Measurements from ENCODE around the gene HLA-DQA1.

HLA-DQA1 gene

GRCh38 chr6:32637883-32638282, 677 bp downstream of the HLA-DQA1 start:
- TF ChIP-seq POLR2AphosphoS5 (IDR thresholded peaks at IDR 0.05; ENCODE audit: low read depth, low read length) (no peak), TAF1 (IDR thresholded peaks at IDR 0.05; ENCODE audit: borderline replicate concordance, insufficient read depth, low read length) (no peak), FOXP2 (optimal IDR thresholded peaks at IDR 0.05; ENCODE audit: borderline replicate concordance, extremely low read depth, extremely low read length, insufficient read depth) (no peak), SIN3A (IDR thresholded peaks at IDR 0.05; ENCODE audit: borderline replicate concordance, insufficient read depth, low read length) (no peak), REST (IDR thresholded peaks at IDR 0.05; ENCODE audit: insufficient read depth in 1 of 2, low read depth in 2 of 2, low read length in 2 of 2) (no peak)

DNA sequence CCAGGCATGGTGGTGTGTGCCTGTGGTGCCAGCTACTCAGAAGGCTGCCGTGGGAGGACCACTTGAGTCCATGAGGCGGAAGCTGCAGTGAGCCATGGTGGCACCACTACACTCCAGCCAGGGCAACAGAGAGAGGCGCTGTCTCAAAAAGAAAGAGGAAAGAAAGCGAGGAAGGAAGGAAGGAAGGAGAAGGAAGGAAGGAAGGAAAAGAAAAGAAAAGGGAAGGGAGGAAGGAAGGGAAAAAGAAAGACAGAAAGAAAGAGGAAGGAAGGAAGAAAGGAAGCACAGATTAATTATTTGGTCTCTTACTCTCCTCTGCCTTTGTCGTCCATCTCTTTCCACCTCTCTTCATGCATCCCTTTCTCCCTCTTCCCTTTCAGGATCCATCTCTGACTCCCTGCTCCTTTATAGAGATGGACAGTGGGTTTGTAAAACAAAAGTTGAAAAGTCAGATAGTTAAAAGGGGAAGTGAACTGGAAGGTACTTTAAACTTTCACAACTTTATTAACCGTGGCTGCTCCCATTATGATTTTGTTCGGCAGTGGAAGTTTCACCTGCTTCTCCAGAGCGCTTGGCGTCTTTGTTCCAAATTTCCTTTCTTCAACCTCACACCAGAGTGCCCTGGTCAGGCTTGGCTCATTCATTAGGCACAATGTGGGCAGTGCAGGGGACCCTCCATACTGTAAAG, 1.5 kb downstream of the HLA-DQA1 start:
- TF ChIP-seq TAF1 (IDR thresholded peaks at IDR 0.05; ENCODE audit: borderline replicate concordance, insufficient read depth, low read length) (no peak), POLR2AphosphoS5 (IDR thresholded peaks at IDR 0.05; ENCODE audit: low read depth, low read length) (no peak), FOXP2 (optimal IDR thresholded peaks at IDR 0.05; ENCODE audit: borderline replicate concordance, extremely low read depth, extremely low read length, insufficient read depth) (no peak)

- no peak for TF ChIP-seq REST (IDR thresholded peaks at IDR 0.05; ENCODE audit: insufficient read depth in 1 of 2, low read depth in 2 of 2, low read length in 2 of 2)
- no peak for TF ChIP-seq POLR2AphosphoS5 (IDR thresholded peaks at IDR 0.05; ENCODE audit: low read depth, low read length)
- no peak for TF ChIP-seq SIN3A (IDR thresholded peaks at IDR 0.05; ENCODE audit: borderline replicate concordance, insufficient read depth, low read length)
- no peak for TF ChIP-seq FOXP2 (optimal IDR thresholded peaks at IDR 0.05; ENCODE audit: borderline replicate concordance, extremely low read depth, extremely low read length, insufficient read depth)
- no peak for TF ChIP-seq TAF1 (IDR thresholded peaks at IDR 0.05; ENCODE audit: borderline replicate concordance, insufficient read depth, low read length)
Measured at GRCh38 chr6:32639440-32640394, 2.5 kb downstream of the HLA-DQA1 start.

DNA sequence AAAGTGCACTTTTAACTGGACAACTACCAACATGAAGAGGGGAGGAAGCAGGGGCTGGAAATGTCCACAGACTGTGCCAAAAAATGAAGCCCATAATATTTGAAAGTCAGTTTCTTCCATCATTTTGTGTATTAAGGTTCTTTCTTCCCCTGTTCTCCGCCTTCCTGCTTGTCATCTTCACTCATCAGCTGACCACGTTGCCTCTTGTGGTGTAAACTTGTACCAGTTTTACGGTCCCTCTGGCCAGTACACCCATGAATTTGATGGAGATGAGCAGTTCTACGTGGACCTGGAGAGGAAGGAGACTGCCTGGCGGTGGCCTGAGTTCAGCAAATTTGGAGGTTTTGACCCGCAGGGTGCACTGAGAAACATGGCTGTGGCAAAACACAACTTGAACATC, 3.9 kb downstream of the HLA-DQA1 start:
- TF ChIP-seq REST (IDR thresholded peaks at IDR 0.05; ENCODE audit: insufficient read depth in 1 of 2, low read depth in 2 of 2, low read length in 2 of 2), result no peak
- TF ChIP-seq SIN3A (IDR thresholded peaks at IDR 0.05; ENCODE audit: borderline replicate concordance, insufficient read depth, low read length), result no peak
- no peak for TF ChIP-seq FOXP2 (optimal IDR thresholded peaks at IDR 0.05; ENCODE audit: borderline replicate concordance, extremely low read depth, extremely low read length, insufficient read depth)
- no peak for TF ChIP-seq TAF1 (IDR thresholded peaks at IDR 0.05; ENCODE audit: borderline replicate concordance, insufficient read depth, low read length)
- TF ChIP-seq POLR2AphosphoS5 (IDR thresholded peaks at IDR 0.05; ENCODE audit: low read depth, low read length), result no peak

DNA sequence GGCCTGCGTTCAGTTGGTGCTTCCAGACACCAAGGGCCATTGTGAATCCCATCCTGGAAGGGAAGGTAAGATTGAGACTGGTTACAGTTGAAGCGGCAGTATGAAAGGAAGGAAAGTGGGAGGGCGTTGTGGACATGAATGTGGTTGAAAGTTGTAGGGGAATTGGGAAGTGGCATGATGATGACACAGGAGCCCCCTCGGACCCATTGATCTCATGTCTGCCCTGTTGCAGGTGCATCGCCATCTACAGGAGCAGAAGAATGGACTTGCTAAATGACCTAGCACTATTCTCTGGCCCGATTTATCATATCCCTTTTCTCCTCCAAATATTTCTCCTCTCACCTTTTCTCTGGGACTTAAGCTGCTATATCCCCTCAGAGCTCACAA, 5.5 kb downstream of the HLA-DQA1 start:
- no peak for TF ChIP-seq POLR2AphosphoS5 (IDR thresholded peaks at IDR 0.05; ENCODE audit: low read depth, low read length)

- TF ChIP-seq FOXP2 (optimal IDR thresholded peaks at IDR 0.05; ENCODE audit: borderline replicate concordance, extremely low read depth, extremely low read length, insufficient read depth) (no peak), REST (IDR thresholded peaks at IDR 0.05; ENCODE audit: insufficient read depth in 1 of 2, low read depth in 2 of 2, low read length in 2 of 2) (no peak), TAF1 (IDR thresholded peaks at IDR 0.05; ENCODE audit: borderline replicate concordance, insufficient read depth, low read length) (no peak), POLR2AphosphoS5 (IDR thresholded peaks at IDR 0.05; ENCODE audit: low read depth, low read length) (no peak), SIN3A (IDR thresholded peaks at IDR 0.05; ENCODE audit: borderline replicate concordance, insufficient read depth, low read length) (no peak)
Measured at GRCh38 chr6:32643904-32644303, 6.7 kb downstream of the HLA-DQA1 start.

All from PFSK-1 (cell line).